ACHN (cell line): ENCODE measurements around the gene CARF.

Source experiments
- DNase-seq: peaks from one replicate; pipeline ENCODE4 v3.0.0-alpha.2; 2015
- in situ Hi-C: cut with HindIII; loops from 2 replicates; pipeline ENCODE4 v1.10.0; 2017; ENCODE audit warnings: low sequenced_read_pairs, low pct_ligation_motif_present, low pct_unique_long_range_greater_than_20kb

CARF gene

GRCh38 chr2:203003716-203004115 is 91.6 kb downstream of the CARF start:
- in situ Hi-C loops: no loop called here
- DNase-seq: no peak

- DNase-seq: peak; percentile 97
- in situ Hi-C loops: no loop called here
Measured at GRCh38 chr2:203014456-203015199, 102.6 kb downstream of the CARF start, which contains the start of gene NBEAL1. Gene NBEAL1 (plus strand): TSS chr2:203014875. CDS start chr2:203016385, 1,510 bp downstream.

- DNase-seq: no peak
- in situ Hi-C loops: no loop called here
Measured at GRCh38 chr2:203016716-203017115, 104.6 kb downstream of the CARF start.

GRCh38 chr2:203018181-203018580 is 106.1 kb downstream of the CARF start:
- DNase-seq: no peak
- in situ Hi-C loops: no loop called here

- in situ Hi-C loops: no loop called here
- DNase-seq: no peak
Measured at GRCh38 chr2:203019142-203019541, 107.1 kb downstream of the CARF start.

GRCh38 chr2:203021991-203022390 is 109.9 kb downstream of the CARF start:
- DNase-seq: no peak
- in situ Hi-C loops: no loop called here

GRCh38 chr2:203022751-203023150 is 110.7 kb downstream of the CARF start:
- DNase-seq: no peak
- in situ Hi-C loops: no loop called here

- in situ Hi-C loops: no loop called here
- DNase-seq: no peak
Measured at GRCh38 chr2:203025592-203025991, 113.5 kb downstream of the CARF start.

- no peak for DNase-seq
- in situ Hi-C loops: no loop called here
Measured at GRCh38 chr2:203030545-203030944, 118.5 kb downstream of the CARF start.

- no peak for DNase-seq
- in situ Hi-C loops: no loop called here
Measured at GRCh38 chr2:203030991-203031390, 118.9 kb downstream of the CARF start.

GRCh38 chr2:203033395-203033794 is 121.3 kb downstream of the CARF start:
- in situ Hi-C loops: no loop called here
- DNase-seq: no peak

GRCh38 chr2:203035879-203036470 is 123.9 kb downstream of the CARF start:
- no peak for DNase-seq
- in situ Hi-C loops: no loop called here
